Right ventricle myocardium superior (tissue), 1 donor: ENCODE data around the gene MDP1. TPM values are rescaled to one million over a fixed set of nuclear protein-coding genes. Genes with fewer than 3 reads are reported as not detected.
"Not testable (repeated sequence)": the region's sequence is repeated elsewhere in the genome, so short reads cannot be mapped to it uniquely, and the experiment has no call there.

Source experiments
- ATAC-seq: fragments of 200-7000 bp; cut with Tn5 transposase; one replicate; pipeline ENCODE4 v1.9.1; 2020; ENCODE audit warnings: mild to moderate bottlenecking; ENCODE audit not compliant: poor library complexity
- DNase-seq: peaks from one replicate; pipeline ENCODE4 v3.0.0-alpha.2; 2020
- intact Hi-C: fragments of 100-400 bp; cut with DNase I; formaldehyde crosslinking; loops from one replicate; pipeline ENCODE4 v1.11.2; 2022
- total RNA-seq: library from RNA; stranded (reverse); fragmentation: NEBNext Ultra II Directional; extraction: Animal tissue kit (Norgen Biotek cat#: 25700); gene quantifications from one replicate; pipeline ENCODE4 v1.2.1, GENCODE V29; 2021
- donor health status: DM: no; HTN: yes; CAD: no; lungs with severe emphysema.

MDP1 gene
- total RNA-seq, 1 donor from 2014 or later: 18.9 TPM

- intact Hi-C loops: no loop called here
- ATAC-seq (no peak), DNase-seq (no peak)
Observed at GRCh38 chr14:24253936-24254335, 38.1 kb upstream of the MDP1 start.

GRCh38 chr14:24252289-24253124 lies 36.6 kb upstream of the MDP1 start:
- ATAC-seq (no peak), DNase-seq (no peak)
- intact Hi-C loops: no loop called here

GRCh38 chr14:24251880-24252288 lies 36.0 kb upstream of the MDP1 start:
- no peak for DNase-seq
- intact Hi-C loops: no loop called here

GRCh38 chr14:24250354-24250753 lies 34.5 kb upstream of the MDP1 start:
- ATAC-seq: no peak
- intact Hi-C loops: no loop called here
- no peak for DNase-seq

More at GRCh38 chr14:24251880-24252288, 36.0 kb upstream of the MDP1 start:
- no peak for ATAC-seq

- no peak for ATAC-seq
Observed at GRCh38 chr14:24249230-24250021, 33.6 kb upstream of the MDP1 start.

GRCh38 chr14:24247422-24247821 lies 31.6 kb upstream of the MDP1 start:
- DNase-seq (no peak), ATAC-seq (no peak)
- intact Hi-C loops: no loop called here

More at GRCh38 chr14:24249230-24250021, 33.6 kb upstream of the MDP1 start:
- intact Hi-C loops: no loop called here
- no peak for DNase-seq

- no peak for DNase-seq
- intact Hi-C loops: no loop called here
- no peak for ATAC-seq
Observed at GRCh38 chr14:24246765-24247212, 30.9 kb upstream of the MDP1 start.

- intact Hi-C loops, ATAC-seq, DNase-seq: not testable (repeated sequence)
Observed at GRCh38 chr14:24245350-24245749, 29.5 kb upstream of the MDP1 start.

- no peak for DNase-seq
- intact Hi-C loops: loop anchor here (2.0 kb wide), 1 partner anchor 53 kb away; no protein-coding TSS in a partner anchor
- peak; percentile 0 for ATAC-seq
Observed at GRCh38 chr14:24243336-24243836, 27.5 kb upstream of the MDP1 start.

- DNase-seq (peak; percentile 94), ATAC-seq (peak; percentile 95)
- intact Hi-C loops: loop anchor here (2.0 kb wide), 1 partner anchor 55 kb away; no protein-coding TSS in a partner anchor
Observed at GRCh38 chr14:24241829-24242443, 26.1 kb upstream of the MDP1 start.

- ATAC-seq (no peak), DNase-seq (no peak)
- intact Hi-C loops: no loop called here
Observed at GRCh38 chr14:24240110-24240918, 24.4 kb upstream of the MDP1 start.

- ATAC-seq (no peak), DNase-seq (no peak)
- intact Hi-C loops: no loop called here
Observed at GRCh38 chr14:24238527-24239037, 22.7 kb upstream of the MDP1 start.

- intact Hi-C loops: no loop called here
- ATAC-seq (no peak), DNase-seq (no peak)
Observed at GRCh38 chr14:24238123-24238522, 22.3 kb upstream of the MDP1 start.

GRCh38 chr14:24237463-24237955 lies 21.6 kb upstream of the MDP1 start:
- intact Hi-C loops: no loop called here
- no peak for DNase-seq
- no peak for ATAC-seq

GRCh38 chr14:24236689-24237462 lies 21.0 kb upstream of the MDP1 start:
- ATAC-seq (no peak), DNase-seq (no peak)
- intact Hi-C loops: no loop called here

- no peak for ATAC-seq
- intact Hi-C loops: no loop called here
- no peak for DNase-seq
Observed at GRCh38 chr14:24235804-24236688, 20.2 kb upstream of the MDP1 start.
